SK-N-SH (cell line): ENCODE measurements around the gene TLL2. TPM values are rescaled to one million over a fixed set of nuclear protein-coding genes. Genes with fewer than 3 reads are reported as not detected.

Source experiments
- CTCF ChIA-PET: fragments of 300-600, 350-600 bp; formaldehyde crosslinking; extraction: SDS; loops from one replicate; lab custom pipeline; 2021; lab: Yijun Ruan, JAX
- POLR2A ChIA-PET: fragments of 350-600 bp; sonication (Branson Sonifier 250); formaldehyde crosslinking; extraction: SDS; loops from one replicate; lab custom pipeline; 2020; ENCODE audit warnings: antibody characterized with exemption, inconsistent platforms; lab: Yijun Ruan, JAX
- DNase-seq: peaks from one replicate; pipeline ENCODE4 v3.0.0; 2012
- H2AFZ ChIP-seq: fragments of 200-600 bp; sonication (generic); 2 replicates; pipeline ENCODE4 v1.8.1; 2016; ENCODE audit warnings: antibody characterized with exemption, mild to moderate bottlenecking, low read depth
- H3F3A ChIP-seq: fragments of 200-600 bp; sonication (generic); replicated peaks from 2 replicates; pipeline ENCODE3; 2016; ENCODE audit warnings: antibody characterized with exemption, mild to moderate bottlenecking; ENCODE audit not compliant: insufficient read depth
- H3K27ac ChIP-seq, 2 experiments: fragments of 200-500 bp in 1 of 2; fragments of 200-600 bp in 1 of 2; sonication (Bioruptor generic) in 1 of 2; sonication (generic), shearing (Covaris generic) in 1 of 2; 2 replicates each; pipeline versions ENCODE4 v1.5.1 to v1.6.1; 2014 to 2016; ENCODE audit warnings: low read depth in 2 of 2, inconsistent platforms in 1 of 2, low read length in 1 of 2, mild to moderate bottlenecking in 1 of 2, mixed read lengths in 1 of 2
- H3K27me3 ChIP-seq: fragments of 200-600 bp; sonication (generic), shearing (Covaris generic); 2 replicates; pipeline ENCODE4 v1.6.1; 2016; ENCODE audit warnings: mixed run types; ENCODE audit not compliant: insufficient read depth
- H3K36me3 ChIP-seq, 2 experiments: fragments of 200-500 bp in 1 of 2; fragments of 200-600 bp in 1 of 2; sonication (Bioruptor generic) in 1 of 2; sonication (generic) in 1 of 2; replicated peaks in 1 of 2; 2 replicates each; pipeline versions ENCODE3 to v1.5.1; 2014 to 2016; ENCODE audit warnings: low read length in 1 of 2, mild to moderate bottlenecking in 1 of 2; ENCODE audit not compliant: insufficient read depth in 2 of 2, control insufficient read depth in 1 of 2
- H3K4me1 ChIP-seq, 2 experiments: fragments of 200-500 bp in 1 of 2; fragments of 200-600 bp in 1 of 2; sonication (Bioruptor generic) in 1 of 2; sonication (generic), shearing (Covaris generic) in 1 of 2; 2 replicates each; pipeline versions ENCODE4 v1.5.1 to v1.6.1; 2014 to 2016; ENCODE audit warnings: low read depth in 1 of 2, low read length in 1 of 2, mixed run types in 1 of 2; ENCODE audit not compliant: insufficient read depth in 2 of 2, control insufficient read depth in 1 of 2
- H3K4me2 ChIP-seq: fragments of 200-600 bp; sonication (generic), shearing (Covaris generic); 2 replicates; pipeline ENCODE4 v1.6.1; 2017; ENCODE audit warnings: mixed run types
- H3K4me3 ChIP-seq, 2 experiments: fragments of 200-500 bp in 1 of 2; fragments of 200-600 bp in 1 of 2; sonication (Bioruptor generic) in 1 of 2; sonication (generic), shearing (Covaris generic) in 1 of 2; 2 replicates each; pipeline versions ENCODE4 v1.5.1 to v1.8.1; 2014 to 2016; ENCODE audit warnings: low read depth in 2 of 2, inconsistent platforms in 1 of 2, low read length in 1 of 2, mild to moderate bottlenecking in 1 of 2, mixed read lengths in 1 of 2, moderate library complexity in 1 of 2
- H3K79me2 ChIP-seq: fragments of 200-600 bp; sonication (generic); 2 replicates; pipeline ENCODE4 v1.8.1; 2017; ENCODE audit warnings: mild to moderate bottlenecking; ENCODE audit not compliant: insufficient read depth
- H3K9ac ChIP-seq: fragments of 200-600 bp; sonication (generic); 2 replicates; pipeline ENCODE4 v1.6.1; 2017; ENCODE audit warnings: mixed run types
- H3K9me2 ChIP-seq: fragments of 200-600 bp; sonication (generic); 2 replicates; pipeline ENCODE4 v1.6.1; 2017; ENCODE audit warnings: mixed run types
- H3K9me3 ChIP-seq: fragments of 200-600 bp; sonication (generic); 2 replicates; pipeline ENCODE4 v1.6.1; 2017; ENCODE audit warnings: mixed run types, mild to moderate bottlenecking, moderate library complexity
- H4K20me1 ChIP-seq: fragments of 200-600 bp; sonication (generic); 2 replicates; pipeline ENCODE4 v1.6.1; 2017; ENCODE audit warnings: mild to moderate bottlenecking, mixed run types; ENCODE audit not compliant: insufficient read depth
- CTCF ChIP-seq: fragments of 200-600 bp; sonication (generic); IDR thresholded peaks from 2 replicates; pipeline ENCODE4 v1.6.1; 2017; ENCODE audit warnings: antibody characterized with exemption, mild to moderate bottlenecking, moderate library complexity
- JUND ChIP-seq: IDR thresholded peaks from 2 replicates; pipeline ENCODE4 v1.4.0; 2012
- MAX ChIP-seq: IDR thresholded peaks from 2 replicates; pipeline ENCODE4 v1.4.0; 2012; ENCODE audit warnings: low read depth
- NFIC ChIP-seq: IDR thresholded peaks from 2 replicates; pipeline ENCODE4 v1.4.0; 2012; ENCODE audit warnings: borderline replicate concordance
- NRF1 ChIP-seq: IDR thresholded peaks from 2 replicates; pipeline ENCODE4 v1.6.1; 2012; ENCODE audit warnings: low read depth, mild to moderate bottlenecking, low read length
- SMC3 ChIP-seq: IDR thresholded peaks from 2 replicates; pipeline ENCODE4 v1.6.1; 2012; ENCODE audit warnings: low read depth, low read length, improper control_type of control experiment
- TAF1 ChIP-seq: IDR thresholded peaks from 2 replicates; pipeline ENCODE4 v1.6.1; 2012; ENCODE audit warnings: low read depth, mild to moderate bottlenecking, low read length, moderate library complexity, borderline replicate concordance
- ZBTB33 ChIP-seq: IDR thresholded peaks from 2 replicates; pipeline ENCODE4 v1.4.0; 2012; ENCODE audit warnings: low read depth, borderline replicate concordance
- WGBS: methylation state at CpG from one replicate; pipeline ENCODE4 v1.1.6; 2017; ENCODE audit warnings: low lambda C conversion rate; 5-methylcytosine and 5-hydroxymethylcytosine counted together
- polyA plus RNA-seq, 3 experiments: library from polyadenylated mRNA; depleted of rRNA; stranded (reverse); fragments of >200 nt; gene quantifications; 2 replicates each; pipeline ENCODE4 v1.2.3, GENCODE V29; 2012
- TF ChIP-seq, protein P1 (sequence below): fragments of 150-350 bp; IDR thresholded peaks from 2 replicates; pipeline ENCODE4 v1.6.1; 2017; ENCODE audit warnings: antibody characterized with exemption, low read length, low read depth, borderline replicate concordance

The TLL2 gene
- polyA plus RNA-seq, 1 of the 3 experiments (the other 2 are of a cell fraction) = 0.36 TPM

DNA sequence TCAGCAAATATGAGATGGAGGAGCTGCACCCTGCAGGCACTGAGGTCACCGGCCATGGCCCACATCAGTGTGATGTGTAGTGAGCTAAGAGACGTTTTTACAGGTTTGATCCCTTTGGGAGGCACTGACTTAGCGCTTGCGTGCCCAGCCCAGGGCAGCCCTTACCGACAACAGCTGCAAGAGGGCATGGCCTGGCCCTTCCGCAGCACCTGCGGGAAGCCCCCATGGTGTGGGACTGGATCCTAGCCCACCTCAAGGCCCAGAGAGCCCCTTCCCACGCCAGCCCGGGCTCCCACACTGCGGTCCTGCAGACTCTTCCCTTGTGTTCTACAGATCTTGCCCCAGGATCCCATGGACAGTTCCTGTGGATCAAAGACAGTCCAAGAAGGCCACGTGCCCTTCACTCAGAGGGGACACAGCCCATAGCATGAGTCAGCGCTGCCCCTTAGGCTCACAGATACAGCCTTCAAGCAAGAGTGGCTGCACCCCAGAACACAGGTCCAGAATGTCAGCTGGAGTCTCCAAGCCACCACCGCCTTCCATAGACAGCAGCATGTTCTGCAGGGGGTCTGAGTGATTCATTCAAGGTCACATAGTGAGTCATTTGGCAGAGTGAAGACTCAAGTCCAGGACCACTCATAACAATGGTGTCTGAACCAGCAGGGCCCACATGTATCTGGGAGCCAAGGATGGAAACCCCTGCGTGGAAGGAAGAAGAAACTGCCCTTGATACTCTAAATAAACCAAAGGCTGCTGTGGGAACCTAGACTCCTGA lies 25.4 kb downstream of the TLL2 start (continued):
- TF ChIP-seq TAF1 (no peak), SMC3 (no peak), NFIC (no peak)
- TF ChIP-seq, protein P1, sequence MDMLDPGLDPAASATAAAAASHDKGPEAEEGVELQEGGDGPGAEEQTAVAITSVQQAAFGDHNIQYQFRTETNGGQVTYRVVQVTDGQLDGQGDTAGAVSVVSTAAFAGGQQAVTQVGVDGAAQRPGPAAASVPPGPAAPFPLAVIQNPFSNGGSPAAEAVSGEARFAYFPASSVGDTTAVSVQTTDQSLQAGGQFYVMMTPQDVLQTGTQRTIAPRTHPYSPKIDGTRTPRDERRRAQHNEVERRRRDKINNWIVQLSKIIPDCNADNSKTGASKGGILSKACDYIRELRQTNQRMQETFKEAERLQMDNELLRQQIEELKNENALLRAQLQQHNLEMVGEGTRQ = no peak

DNA sequence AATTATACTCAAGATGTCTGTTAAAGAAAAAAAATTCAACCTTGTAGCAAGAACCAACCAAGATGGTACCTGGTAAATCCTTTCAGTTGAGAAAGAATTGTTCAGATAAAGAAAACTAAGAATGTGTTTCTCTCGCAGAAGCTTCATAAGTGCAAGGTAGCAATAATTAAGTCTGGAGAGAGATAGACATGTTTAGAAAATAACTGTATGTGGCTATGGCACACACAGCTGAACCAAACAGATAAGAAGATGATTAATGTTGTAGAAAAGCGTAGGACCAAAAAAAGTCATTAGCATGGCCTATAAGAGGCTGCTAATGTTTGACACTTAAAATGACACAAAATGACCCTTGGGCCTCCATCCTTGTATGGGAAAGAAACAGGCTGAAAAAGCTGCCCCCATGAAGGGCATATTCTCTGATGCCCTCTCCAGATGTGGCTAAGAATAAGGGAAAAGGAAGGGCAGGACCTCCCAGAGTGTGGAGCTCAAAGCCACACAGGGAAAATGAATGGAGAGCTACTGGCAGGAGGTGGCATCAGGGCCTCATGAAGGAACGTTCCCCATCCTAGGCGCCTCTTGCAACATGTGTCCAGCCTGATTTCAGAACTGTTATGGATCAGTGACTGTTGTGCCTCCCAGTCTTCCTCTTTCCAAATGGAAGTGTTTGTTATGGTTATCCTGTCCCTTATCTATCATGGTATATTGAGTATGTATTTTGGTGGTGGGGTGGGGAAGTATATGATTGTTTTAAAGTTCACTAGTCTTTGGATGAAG lies 30.7 kb downstream of the TLL2 start:
- Histone ChIP-seq H3K4me2 (no peak overlapping the region), H3K27me3 (no peaks in the 10 kb centered on the region), H3K9me3 (no peaks in the 10 kb centered on the region), H3K9me2 (no peaks in the 10 kb centered on the region), H3K4me1 (no peaks in the 10 kb centered on the region), H3K9ac (no peak overlapping the region), H3K79me2 (no peaks in the 10 kb centered on the region), H3K36me3 (no peaks in the 10 kb centered on the region), H3F3A (no peaks in the 10 kb centered on the region), H4K20me1 (no peaks in the 10 kb centered on the region), H2AFZ (no peak overlapping the region), H3K4me3 (no peak overlapping the region), H3K27ac (no peak overlapping the region)
- TF ChIP-seq ZBTB33 (no peak), NRF1 (no peak), JUND (no peak), MAX (no peak), CTCF (no peak)
- no peak for DNase-seq
- ChIA-PET POLR2A (no interaction called here), CTCF (no interaction called here)
- 33% methylated on average over 4 of the region's 4 CpGs for WGBS
